H1 (cell line): ENCODE data around the gene OR1K1. TPM values are rescaled to one million over a fixed set of nuclear protein-coding genes. Genes with fewer than 3 reads are reported as not detected.

Source experiments
- CTCF ChIA-PET: fragments of 300-600 bp; sonication (Branson Sonifier 250); formaldehyde crosslinking; loops from one replicate; lab custom pipeline; 2021; ENCODE audit not compliant: partially characterized antibody; lab: Charles Lee
- POLR2A ChIA-PET: fragments of 300-600 bp; sonication (Branson Sonifier 250); formaldehyde crosslinking; loops from one replicate; lab custom pipeline; 2021; ENCODE audit warnings: inconsistent platforms; ENCODE audit not compliant: partially characterized antibody; lab: Charles Lee
- DNase-seq, 2 experiments: peaks; one replicate each; pipeline versions ENCODE4 v3.0.0 to v3.0.0-alpha.2; 2010 to 2022; ENCODE audit warnings: low spot score in 2 of 2, low read depth in 1 of 2, mixed read lengths in 1 of 2
- FAIRE-seq: peaks from 2 replicates; lab custom pipeline; 2011; peaks lifted over from hg19 to GRCh38; lab: Jason Lieb, UNC
- H2AFZ ChIP-seq: 2 replicates; pipeline ENCODE4 v1.8.1; 2012; ENCODE audit warnings: low read length, inconsistent platforms
- H2AK5ac ChIP-seq: 2 replicates; pipeline ENCODE4 v1.6.1; 2013; ENCODE audit warnings: low read depth, low read length
- H2BK120ac ChIP-seq: replicated peaks from 2 replicates; pipeline ENCODE3; 2013; ENCODE audit warnings: low read depth, low read length, inconsistent platforms
- H2BK12ac ChIP-seq: 2 replicates; pipeline ENCODE4 v1.6.1; 2013; ENCODE audit warnings: low read depth, low read length
- H2BK15ac ChIP-seq: 2 replicates; pipeline ENCODE4 v1.6.1; 2013; ENCODE audit warnings: low read length
- H2BK20ac ChIP-seq: 2 replicates; pipeline ENCODE4 v1.6.1; 2013; ENCODE audit warnings: low read length
- H2BK5ac ChIP-seq: 2 replicates; pipeline ENCODE4 v1.6.1; 2013; ENCODE audit warnings: low read depth, low read length
- H3K14ac ChIP-seq: 2 replicates; pipeline ENCODE4 v1.6.1; 2013; ENCODE audit warnings: inconsistent platforms; ENCODE audit not compliant: insufficient read length
- H3K18ac ChIP-seq: 2 replicates; pipeline ENCODE4 v1.6.1; 2013; ENCODE audit warnings: low read length; ENCODE audit errors: extremely low read depth
- H3K23ac ChIP-seq: 2 replicates; pipeline ENCODE4 v1.6.1; 2013; ENCODE audit warnings: inconsistent platforms; ENCODE audit not compliant: insufficient read length
- H3K23me2 ChIP-seq: 2 replicates; pipeline ENCODE4 v1.6.1; 2013; ENCODE audit warnings: low read depth, low read length
- H3K27ac ChIP-seq: 2 replicates; pipeline ENCODE4 v1.6.1; 2011; ENCODE audit warnings: low read depth, low read length, inconsistent platforms
- H3K27me3 ChIP-seq, 4 experiments: replicated peaks in 1 of 4; 1 replicate in 1 of 4; 2 replicates in 3 of 4; pipeline versions ENCODE4 v1.6.1 to v1.8.1; 2011 to 2013; ENCODE audit warnings: low read length in 3 of 4, mild to moderate bottlenecking in 3 of 4, inconsistent platforms in 2 of 4, mixed read lengths in 2 of 4, moderate library complexity in 1 of 4; ENCODE audit not compliant: control insufficient read depth in 3 of 4, insufficient read depth in 3 of 4; ENCODE audit errors: extremely low read depth in 1 of 4
- H3K36me3 ChIP-seq, 4 experiments: 2 replicates each; pipeline versions ENCODE4 v1.6.1 to v1.8.1; 2011 to 2013; ENCODE audit warnings: mild to moderate bottlenecking in 4 of 4, low read length in 3 of 4, moderate library complexity in 2 of 4, control low read depth in 1 of 4, inconsistent platforms in 1 of 4; ENCODE audit not compliant: insufficient read depth in 4 of 4, control insufficient read depth in 2 of 4
- H3K4ac ChIP-seq: replicated peaks from 2 replicates; pipeline ENCODE3; 2013; ENCODE audit warnings: low read length, low read depth, mixed read lengths, inconsistent platforms; ENCODE audit not compliant: insufficient read length
- H3K4me1 ChIP-seq, 4 experiments: replicated peaks in 1 of 4; 1 replicate in 1 of 4; 2 replicates in 3 of 4; pipeline versions ENCODE4 v1.6.1 to v1.8.1; 2011 to 2013; ENCODE audit warnings: low read length in 3 of 4, inconsistent platforms in 2 of 4, mixed read lengths in 1 of 4; ENCODE audit not compliant: insufficient read depth in 4 of 4, control insufficient read depth in 3 of 4
- H3K4me2 ChIP-seq, 2 experiments: 2 replicates each; pipeline versions ENCODE4 v1.6.1 to v1.8.1; 2011 to 2013; ENCODE audit warnings: low read depth in 2 of 2, low read length in 2 of 2, control low read depth in 1 of 2, inconsistent platforms in 1 of 2, mild to moderate bottlenecking in 1 of 2; ENCODE audit not compliant: insufficient read depth in 1 of 2
- H3K4me3 ChIP-seq, 4 experiments: fragments of 200-600, 300-600 bp in 1 of 4; sonication (generic), shearing (Covaris generic), sonication (Bioruptor Twin) in 1 of 4; 2 replicates each; pipeline versions ENCODE4 v1.5.1 to v1.8.1; 2011 to 2016; ENCODE audit warnings: low read length in 4 of 4, low read depth in 3 of 4, control low read depth in 2 of 4, inconsistent platforms in 2 of 4, mild to moderate bottlenecking in 2 of 4, mixed read lengths in 1 of 4, moderate library complexity in 1 of 4; ENCODE audit not compliant: insufficient read depth in 2 of 4; ENCODE audit errors: extremely low read depth in 1 of 4
- H3K56ac ChIP-seq: replicated peaks from 2 replicates; pipeline ENCODE3; 2013; ENCODE audit warnings: low read depth, mild to moderate bottlenecking, mixed read lengths, low read length, inconsistent platforms; ENCODE audit not compliant: insufficient read length
- H3K79me1 ChIP-seq: 2 replicates; pipeline ENCODE4 v1.6.1; 2013; ENCODE audit warnings: low read depth, low read length, control low read depth
- H3K79me2 ChIP-seq, 2 experiments: 2 replicates each; pipeline versions ENCODE4 v1.6.1 to v1.8.1; 2012 to 2013; ENCODE audit warnings: low read length in 2 of 2, mild to moderate bottlenecking in 2 of 2, inconsistent platforms in 1 of 2; ENCODE audit not compliant: insufficient read depth in 2 of 2, control insufficient read depth in 1 of 2
- H3K9ac ChIP-seq, 4 experiments: replicated peaks in 1 of 4; 1 replicate in 1 of 4; 2 replicates in 3 of 4; pipeline versions ENCODE4 v1.6.1 to v1.8.1; 2011 to 2013; ENCODE audit warnings: low read depth in 3 of 4, low read length in 3 of 4, control low read depth in 2 of 4, mild to moderate bottlenecking in 2 of 4, moderate library complexity in 2 of 4, inconsistent platforms in 1 of 4; ENCODE audit errors: extremely low read depth in 1 of 4
- H3K9me3 ChIP-seq, 2 experiments: 2 replicates each; pipeline versions ENCODE4 v1.6.1 to v1.8.1; 2012 to 2013; ENCODE audit warnings: mild to moderate bottlenecking in 2 of 2, moderate library complexity in 2 of 2, control low read depth in 1 of 2, inconsistent platforms in 1 of 2, low read depth in 1 of 2, low read length in 1 of 2, mixed read lengths in 1 of 2; ENCODE audit not compliant: insufficient read depth in 2 of 2
- H4K20me1 ChIP-seq, 2 experiments: replicated peaks in 1 of 2; 2 replicates each; pipeline versions ENCODE3 to v1.8.1; 2011 to 2013; ENCODE audit warnings: inconsistent platforms in 2 of 2, low read length in 2 of 2, mild to moderate bottlenecking in 1 of 2; ENCODE audit not compliant: insufficient read depth in 2 of 2, control insufficient read depth in 1 of 2
- H4K5ac ChIP-seq: 2 replicates; pipeline ENCODE4 v1.6.1; 2013; ENCODE audit warnings: low read length, low read depth, mixed read lengths, inconsistent platforms; ENCODE audit not compliant: insufficient read length
- H4K8ac ChIP-seq: 2 replicates; pipeline ENCODE4 v1.8.0; 2013; ENCODE audit warnings: mild to moderate bottlenecking, moderate library complexity, low read length, inconsistent platforms; ENCODE audit not compliant: insufficient read depth; ENCODE audit errors: extremely low read depth
- H4K91ac ChIP-seq: replicated peaks from 2 replicates; pipeline ENCODE3; 2013; ENCODE audit warnings: low read length, mixed read lengths, inconsistent platforms; ENCODE audit not compliant: insufficient read length
- GTF2F1 ChIP-seq: IDR thresholded peaks from 2 replicates; pipeline ENCODE4 v1.6.1; 2012; ENCODE audit warnings: low read depth, low read length, improper control_type of control experiment, borderline replicate concordance
- RAD21 ChIP-seq, 2 experiments: IDR thresholded peaks in 1 of 2; conservative IDR thresholded peaks in 1 of 2; 2 replicates each; pipeline ENCODE4 v1.6.1; 2011; ENCODE audit warnings: low read depth in 2 of 2, low read length in 2 of 2, improper control_type of control experiment in 1 of 2, inconsistent platforms in 1 of 2, mild to moderate bottlenecking in 1 of 2, moderate library complexity in 1 of 2
- SP1 ChIP-seq: IDR thresholded peaks from 2 replicates; pipeline ENCODE4 v1.6.1; 2011; ENCODE audit warnings: low read depth, low read length
- WGBS, 2 experiments: shearing (Covaris generic) in 1 of 2; methylation state at CpG; one replicate each; pipeline versions ENCODE4 v1.1.6 to v1.1.7; 2013 to 2015; ENCODE audit warnings: low lambda C conversion rate in 2 of 2, mixed read lengths in 2 of 2, inconsistent platforms in 1 of 2, low coverage in 1 of 2, missing lambda C conversion rate in 1 of 2; ENCODE audit not compliant: insufficient replicate concordance in 2 of 2, insufficient coverage in 1 of 2, insufficient read length in 1 of 2; ENCODE audit errors: extremely low coverage in 1 of 2, missing lambda C conversion rate in 1 of 2; 5-methylcytosine and 5-hydroxymethylcytosine counted together
- polyA plus RNA-seq, 7 experiments: library from polyadenylated mRNA; depleted of rRNA in 3 of 7; stranded (reverse) in 5 of 7; unstranded in 2 of 7; fragments of >200 nt in 5 of 7; fragments of 200-250 nt in 2 of 7; gene quantifications; 1 replicate in 5 of 7; 2 replicates in 1 of 7; 4 replicates in 1 of 7; pipeline versions ENCODE4 v1.2.1 to v1.2.3, GENCODE V29; 2011 to 2013; ENCODE audit warnings: missing spikeins in 2 of 7, mixed read lengths in 2 of 7
- total RNA-seq: library from RNA; stranded (reverse); fragmentation: NEBNext Ultra II Directional; extraction: Animal tissue kit (Norgen Biotek cat#: 25700); gene quantifications from 2 replicates; pipeline ENCODE4 v1.2.1, GENCODE V29; 2021

Gene OR1K1
- total and polyA plus RNA-seq, 2 of the 8 experiments (the other 6 are each of a cell fraction or from before 2014, with no cell fraction given), result not detected

DNA sequence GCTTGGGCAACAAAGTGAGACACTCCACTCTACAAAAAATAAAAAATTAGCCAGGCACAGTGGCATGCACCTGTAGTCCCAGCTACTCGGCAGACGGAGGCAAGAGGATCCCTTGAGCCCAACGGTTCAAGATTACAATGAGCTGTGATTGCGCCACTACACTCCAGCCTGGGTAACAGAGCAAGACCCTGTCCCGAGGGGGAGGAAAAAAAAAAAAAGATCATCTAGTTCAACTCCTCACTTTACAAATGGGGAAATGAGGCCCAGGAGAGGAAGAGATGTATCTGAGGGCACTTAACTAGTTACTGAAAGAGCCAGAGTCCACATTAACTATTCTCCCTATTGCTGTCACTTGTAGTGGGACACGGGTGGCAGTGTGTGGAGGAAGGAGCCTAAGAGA is 14.6 kb downstream of the OR1K1 start:
- Histone ChIP-seq H4K8ac (no peak overlapping the region), H2AK5ac (no peak overlapping the region), H2BK20ac (no peak overlapping the region), H3K23me2 (no peaks in the 10 kb centered on the region), H3K14ac (no peak overlapping the region), H3K4me1 (peaks cover 0 to 3% (median 2%) of the 10 kb centered on the region in 4 experiments; a peak in 4 of 7 replicates), H3K79me2 (no peaks in the 10 kb centered on the region), H3K36me3 (peaks cover 0 to 13% (median 2%) of the 10 kb centered on the region in 4 experiments; a peak in 2 of 8 replicates), H3K27me3 (no peaks in the 10 kb centered on the region), H4K20me1 (no peaks in the 10 kb centered on the region), H3K56ac (no peak overlapping the region), H3K4ac (no peak overlapping the region), H2BK120ac (no peak overlapping the region), H3K23ac (no peak overlapping the region), H2BK5ac (no peak overlapping the region), H2AFZ (no peak overlapping the region), H2BK12ac (no peak overlapping the region), H3K18ac (no peak overlapping the region), H3K79me1 (no peaks in the 10 kb centered on the region), H4K5ac (no peak overlapping the region), H3K4me2 (no peak overlapping the region), H3K4me3 (no peak overlapping the region), H2BK15ac (no peak overlapping the region), H3K9me3 (no peaks in the 10 kb centered on the region), H3K9ac (no peak overlapping the region), H3K27ac (no peak overlapping the region), H4K91ac (no peak overlapping the region)
- ChIA-PET POLR2A (no interaction called here), CTCF (no interaction called here)
- 89% methylated on average over 6 of the region's 6 CpGs; no CpG with 5 or more reads in 1 of the 2 experiments for WGBS, 2 experiments
- DNase-seq, result no peak
- no peak for FAIRE-seq
- TF ChIP-seq GTF2F1 (no peak), RAD21 (IDR thresholded peaks at IDR 0.05 in 1 of 2, conservative IDR thresholded peaks at IDR 0.05 in 1 of 2; ENCODE audit: low read depth in 2 of 2, low read length in 2 of 2) (no peak), SP1 (no peak)
